ENCODE results near the gene PAPPA. TPM values are rescaled to one million over a fixed set of nuclear protein-coding genes. Genes with fewer than 3 reads are reported as not detected.

The PAPPA gene
- total RNA-seq, 1 experiment from 2014 or later = 0.17 TPM

DNA sequence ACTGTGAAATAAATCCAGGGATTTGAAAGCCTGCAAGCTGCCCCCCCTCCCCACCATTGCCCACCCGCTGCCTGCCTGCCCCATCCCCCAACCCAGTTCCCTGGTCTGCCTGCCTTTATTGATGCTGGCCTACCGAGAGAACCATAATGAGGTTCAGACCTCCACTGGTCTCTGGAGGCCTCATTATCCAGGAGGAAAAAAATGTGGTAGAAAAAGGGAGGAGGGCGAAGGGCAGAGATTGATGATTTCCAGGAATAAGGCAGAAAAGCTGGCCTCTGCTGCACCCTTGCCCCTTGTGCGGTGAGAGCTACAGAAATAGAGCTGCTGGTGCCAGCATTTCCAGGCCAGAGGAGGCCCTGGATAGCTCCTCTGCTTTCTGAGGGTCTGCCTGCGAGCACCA lies 216.1 kb downstream of the PAPPA start:
- TF ChIP-seq, protein P1, sequence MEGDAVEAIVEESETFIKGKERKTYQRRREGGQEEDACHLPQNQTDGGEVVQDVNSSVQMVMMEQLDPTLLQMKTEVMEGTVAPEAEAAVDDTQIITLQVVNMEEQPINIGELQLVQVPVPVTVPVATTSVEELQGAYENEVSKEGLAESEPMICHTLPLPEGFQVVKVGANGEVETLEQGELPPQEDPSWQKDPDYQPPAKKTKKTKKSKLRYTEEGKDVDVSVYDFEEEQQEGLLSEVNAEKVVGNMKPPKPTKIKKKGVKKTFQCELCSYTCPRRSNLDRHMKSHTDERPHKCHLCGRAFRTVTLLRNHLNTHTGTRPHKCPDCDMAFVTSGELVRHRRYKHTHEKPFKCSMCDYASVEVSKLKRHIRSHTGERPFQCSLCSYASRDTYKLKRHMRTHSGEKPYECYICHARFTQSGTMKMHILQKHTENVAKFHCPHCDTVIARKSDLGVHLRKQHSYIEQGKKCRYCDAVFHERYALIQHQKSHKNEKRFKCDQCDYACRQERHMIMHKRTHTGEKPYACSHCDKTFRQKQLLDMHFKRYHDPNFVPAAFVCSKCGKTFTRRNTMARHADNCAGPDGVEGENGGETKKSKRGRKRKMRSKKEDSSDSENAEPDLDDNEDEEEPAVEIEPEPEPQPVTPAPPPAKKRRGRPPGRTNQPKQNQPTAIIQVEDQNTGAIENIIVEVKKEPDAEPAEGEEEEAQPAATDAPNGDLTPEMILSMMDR (conservative IDR thresholded peaks at IDR 0.05) = no peak
- H3K36me3 Mint-ChIP-seq (ENCODE audit: insufficient read depth in 1 of 3, low read depth in 3 of 3) = no peaks in the 10 kb centered on the region

More for the DNA sequence above, 216.1 kb downstream of the PAPPA start:
- Histone ChIP-seq H3K18ac (ENCODE audit: insufficient read length, low read depth, low read length) (no peak overlapping the region), H3K9me3 (ENCODE audit: control insufficient read depth, low read depth, low read length) (no peaks in the 10 kb centered on the region), H3K23me2 (ENCODE audit: insufficient read length, low read depth, low read length, poor library complexity, severe bottlenecking) (no peaks in the 10 kb centered on the region), H4K5ac (ENCODE audit: insufficient read length, low read depth, low read length) (no peak overlapping the region), H4K8ac (replicated peaks; ENCODE audit: insufficient read length, low read depth, low read length) (no peak overlapping the region), H3K79me2 (ENCODE audit: insufficient read depth, low read length) (no peaks in the 10 kb centered on the region), H2BK12ac (ENCODE audit: insufficient read length, low read depth, low read length) (no peak overlapping the region), H3K14ac (ENCODE audit: insufficient read depth, low read length) (no peak overlapping the region), H2AFZ (ENCODE audit: low read length) (no peak overlapping the region), H3K4me1 (ENCODE audit: insufficient read depth, low read length) (no peaks in the 10 kb centered on the region), H3K9ac (ENCODE audit: extremely low read depth, insufficient read length, low read length) (no peak overlapping the region), H3K79me1 (ENCODE audit: insufficient read depth, low read depth, low read length, poor library complexity, severe bottlenecking) (no peaks in the 10 kb centered on the region), H3K27ac (ENCODE audit: insufficient read length, low read depth, low read length) (no peak overlapping the region), H3K27me3 (ENCODE audit: insufficient read depth, low read length) (no peaks in the 10 kb centered on the region), H4K91ac (ENCODE audit: insufficient read length, low read depth, low read length) (no peak overlapping the region), H2BK120ac (ENCODE audit: low read depth, low read length, poor library complexity, severe bottlenecking) (no peak overlapping the region), H3K56ac (ENCODE audit: insufficient read length, low read depth, low read length) (no peak overlapping the region), H2AK5ac (ENCODE audit: insufficient read length, low read length) (no peak overlapping the region), H4K20me1 (ENCODE audit: control insufficient read depth, insufficient read depth, insufficient read length) (no peaks in the 10 kb centered on the region), H3K4ac (ENCODE audit: low read depth, low read length) (no peak overlapping the region), H3T11ph (ENCODE audit: low read length) (no peak overlapping the region), H2BK20ac (ENCODE audit: low read depth, low read length, poor library complexity, severe bottlenecking) (no peak overlapping the region), H2BK5ac (ENCODE audit: insufficient read length, low read length) (no peak overlapping the region), H3K23ac (ENCODE audit: insufficient read length, low read depth, low read length) (no peak overlapping the region), H3K4me2 (ENCODE audit: insufficient read depth, insufficient read length, low read length) (no peak overlapping the region), H2BK15ac (ENCODE audit: low read depth, low read length) (no peak overlapping the region)
- DNase-seq = no peak
- H3K9me3 Mint-ChIP-seq = no peaks in the 10 kb centered on the region
- no peak overlapping the region; a peak in 1 of 7 replicates for H3K27ac Mint-ChIP-seq
- H3K4me3 Mint-ChIP-seq = no peak overlapping the region
- WGBS (ENCODE audit: extremely low coverage, insufficient read length, low lambda C conversion rate) = no CpG with 5 or more reads among the region's 5 CpGs
- H3K4me1 Mint-ChIP-seq = peaks cover 0 to 7% of the 10 kb centered on the region in 2 experiments; a peak in 2 of 4 replicates
- no peaks in the 10 kb centered on the region for H3K27me3 Mint-ChIP-seq (ENCODE audit: low read depth)

Data from H9 (cell line).